ENCODE measurements around the gene ZSCAN22.

Gene ZSCAN22

DNA sequence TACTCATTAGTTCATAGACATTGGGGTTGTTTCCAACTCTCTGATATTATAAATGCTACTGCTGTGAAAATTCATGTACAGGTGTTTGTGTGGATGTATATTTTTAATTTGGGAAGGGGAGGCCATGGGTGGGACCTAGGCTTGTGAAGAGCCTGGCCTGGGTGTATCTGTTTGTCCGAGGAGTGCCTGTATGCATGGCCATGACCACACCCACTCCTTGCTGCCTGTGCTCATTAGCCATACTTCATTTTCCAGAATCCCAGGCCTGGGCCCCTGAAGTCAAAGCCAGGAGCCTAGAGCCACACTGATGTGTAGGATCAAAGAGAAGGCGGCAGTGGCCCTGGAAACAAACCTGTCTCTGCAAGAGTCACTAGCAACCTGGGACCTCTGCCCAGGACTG lies 11.2 kb upstream of the ZSCAN22 start:
- Histone ChIP-seq H3F3A (ENCODE audit: insufficient read depth, low read length) (no peaks in the 10 kb centered on the region), H4K20me1 (ENCODE audit: insufficient read depth, low read length) (no peaks in the 10 kb centered on the region), H3K4me3 (ENCODE audit: low read length) (no peak overlapping the region), H3K9ac (ENCODE audit: low read length) (no peak overlapping the region), H3K79me2 (ENCODE audit: low read length) (no peaks in the 10 kb centered on the region), H2AFZ (ENCODE audit: low read length) (no peak overlapping the region), H3K4me1 (ENCODE audit: low read length) (no peaks in the 10 kb centered on the region), H3K4me2 (ENCODE audit: low read depth, low read length) (no peak overlapping the region), H3K9me3 (replicated peaks; ENCODE audit: insufficient read depth, low read length) (no peaks in the 10 kb centered on the region), H3K27ac (ENCODE audit: low read length) (no peak overlapping the region), H3K36me3 (replicated peaks; ENCODE audit: insufficient read depth, low read length) (peaks cover 14% of the 10 kb centered on the region; the same call in 1 of the 2 replicates), H3K27me3 (replicated peaks; ENCODE audit: insufficient read depth, low read length) (no peaks in the 10 kb centered on the region), H3K9me2 (replicated peaks; ENCODE audit: insufficient read depth, low read length) (no peaks in the 10 kb centered on the region)
- TF ChIP-seq EZH2 (optimal IDR thresholded peaks at IDR 0.05; ENCODE audit: low read depth, low read length) = no peak
- TF ChIP-seq EZH2phosphoT487 (IDR thresholded peaks at IDR 0.05; ENCODE audit: low read length) = no peak
- no peak for TF ChIP-seq CTCF (IDR thresholded peaks at IDR 0.05; ENCODE audit: low read length)
- no peak for DNase-seq

- no peak overlapping the region for H3K27ac ChIP-seq (ENCODE audit: low read length)
- no peak overlapping the region for H2AFZ ChIP-seq (ENCODE audit: low read length)
- H3F3A ChIP-seq (ENCODE audit: insufficient read depth, low read length) = no peaks in the 10 kb centered on the region
- no peaks in the 10 kb centered on the region for H3K9me2 ChIP-seq (replicated peaks; ENCODE audit: insufficient read depth, low read length)
- peak; percentile 11 for DNase-seq
- H3K4me2 ChIP-seq (ENCODE audit: low read depth, low read length) = no peak overlapping the region
- no peaks in the 10 kb centered on the region for H3K27me3 ChIP-seq (replicated peaks; ENCODE audit: insufficient read depth, low read length)
- no peak overlapping the region for H3K9ac ChIP-seq (ENCODE audit: low read length)
- no peaks in the 10 kb centered on the region for H3K4me1 ChIP-seq (ENCODE audit: low read length)
- H3K79me2 ChIP-seq (ENCODE audit: low read length) = no peaks in the 10 kb centered on the region
- H4K20me1 ChIP-seq (ENCODE audit: insufficient read depth, low read length) = no peaks in the 10 kb centered on the region
- H3K4me3 ChIP-seq (ENCODE audit: low read length) = no peak overlapping the region
- no peak for TF ChIP-seq CTCF (IDR thresholded peaks at IDR 0.05; ENCODE audit: low read length)
- no peak for TF ChIP-seq EZH2 (optimal IDR thresholded peaks at IDR 0.05; ENCODE audit: low read depth, low read length)
- no peak for TF ChIP-seq EZH2phosphoT487 (IDR thresholded peaks at IDR 0.05; ENCODE audit: low read length)
- no peaks in the 10 kb centered on the region for H3K9me3 ChIP-seq (replicated peaks; ENCODE audit: insufficient read depth, low read length)
- peaks cover 4% of the 10 kb centered on the region; the same call in 1 of the 2 replicates for H3K36me3 ChIP-seq (replicated peaks; ENCODE audit: insufficient read depth, low read length)
Measured at GRCh38 chr19:58317476-58318072, 9.2 kb upstream of the ZSCAN22 start.

DNA sequence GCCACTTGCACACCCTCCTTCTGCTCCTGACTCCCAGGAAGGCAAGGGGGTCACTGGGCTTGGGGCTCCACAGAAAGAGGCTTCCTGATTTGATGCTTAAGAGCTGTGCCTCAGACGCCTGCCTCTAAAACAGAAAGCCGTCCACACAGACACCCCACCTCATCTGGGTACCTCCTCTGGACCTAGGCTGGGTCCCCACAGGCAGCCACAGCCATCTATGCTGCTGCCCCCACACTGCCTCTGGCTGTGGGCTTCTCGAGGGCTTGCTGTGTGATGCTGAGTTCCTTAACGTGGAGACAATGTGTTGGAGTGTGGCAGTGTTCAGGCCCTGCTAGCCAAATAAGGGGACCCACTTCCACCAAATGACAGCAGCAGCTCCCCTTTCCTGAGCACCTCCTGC lies 8.5 kb upstream of the ZSCAN22 start:
- Histone ChIP-seq H3K4me3 (ENCODE audit: low read length) (no peak overlapping the region), H3K4me1 (ENCODE audit: low read length) (no peaks in the 10 kb centered on the region), H3K79me2 (ENCODE audit: low read length) (no peaks in the 10 kb centered on the region), H3K27me3 (replicated peaks; ENCODE audit: insufficient read depth, low read length) (no peaks in the 10 kb centered on the region), H3K4me2 (ENCODE audit: low read depth, low read length) (no peak overlapping the region), H3K9me2 (replicated peaks; ENCODE audit: insufficient read depth, low read length) (no peaks in the 10 kb centered on the region), H3K9me3 (replicated peaks; ENCODE audit: insufficient read depth, low read length) (no peaks in the 10 kb centered on the region), H3F3A (ENCODE audit: insufficient read depth, low read length) (no peaks in the 10 kb centered on the region), H4K20me1 (ENCODE audit: insufficient read depth, low read length) (no peaks in the 10 kb centered on the region), H3K9ac (ENCODE audit: low read length) (no peak overlapping the region), H3K36me3 (replicated peaks; ENCODE audit: insufficient read depth, low read length) (no peaks in the 10 kb centered on the region), H3K27ac (ENCODE audit: low read length) (no peak overlapping the region), H2AFZ (ENCODE audit: low read length) (no peak overlapping the region)
- DNase-seq = no peak
- TF ChIP-seq EZH2phosphoT487 (IDR thresholded peaks at IDR 0.05; ENCODE audit: low read length) = no peak
- no peak for TF ChIP-seq CTCF (IDR thresholded peaks at IDR 0.05; ENCODE audit: low read length)
- TF ChIP-seq EZH2 (optimal IDR thresholded peaks at IDR 0.05; ENCODE audit: low read depth, low read length) = no peak
